ENCODE data around the gene GRAP. TPM values are rescaled to one million over a fixed set of nuclear protein-coding genes. Genes with fewer than 3 reads are reported as not detected.

GRAP gene
- total and polyA plus RNA-seq, 9 of the 15 experiments (the other 6 are each of a cell fraction or from before 2014, with no cell fraction given): 0.07 to 0.41 (median 0.19) TPM; not detected in 5

GRCh38 chr17:18993905-18994526, 52.7 kb downstream of the GRAP start:
- Histone ChIP-seq H4K20me1 (replicated peaks; ENCODE audit: control insufficient read depth, insufficient read depth, low read length) (peaks cover 13% of the 10 kb centered on the region; the same call in 1 of the 2 replicates), H3K9ac (ENCODE audit: insufficient read depth in 1 of 2, low read depth in 2 of 2, low read length in 2 of 2) (peak overlapping the region in 1 of 2 experiments; percentile 58; a peak in 1 of 4 replicates), H3K4me3 (no peak overlapping the region), H3K4me1 (replicated peaks in 1 of 2; ENCODE audit: control insufficient read depth in 2 of 2, insufficient read depth in 2 of 2, low read length in 2 of 2) (peaks cover 9 to 30% of the 10 kb centered on the region in 2 experiments; a peak in 4 of 5 replicates), H2AFZ (ENCODE audit: low read depth, low read length) (no peak overlapping the region), H3K27me3 (ENCODE audit: control insufficient read depth in 2 of 2, insufficient read depth in 2 of 2, low read length in 2 of 2) (no peaks in the 10 kb centered on the region), H3K36me3 (ENCODE audit: control insufficient read depth, insufficient read depth, low read length) (no peaks in the 10 kb centered on the region), H3K79me2 (ENCODE audit: control insufficient read depth, insufficient read depth, low read length) (0 out of 3 replicates have a peak, but pooled peaks cover 3% of the 10 kb centered on the region), H3K9me3 (replicated peaks; ENCODE audit: control insufficient read depth, insufficient read depth, low read depth, low read length) (no peaks in the 10 kb centered on the region), H3K9me1 (ENCODE audit: control insufficient read depth, insufficient read depth, low read length) (peaks cover 3% of the 10 kb centered on the region), H3K27ac (ENCODE audit: extremely low read depth, low read depth, low read length) (no peak overlapping the region), H3K4me2 (ENCODE audit: insufficient read depth, low read length) (no peak overlapping the region)
- BruUV-seq (replicated peaks): no TSS peak
- TF ChIP-seq HOXB6 (CRISPR knock-in tag; IDR thresholded peaks at IDR 0.05; ENCODE audit: borderline replicate concordance) (no peak), C11orf30 (IDR thresholded peaks at IDR 0.05; ENCODE audit: low read depth) (no peak), SMARCC2 (IDR thresholded peaks at IDR 0.05; ENCODE audit: low read depth) (no peak), GABPA (tag; conservative IDR thresholded peaks at IDR 0.05; ENCODE audit: low read depth) (no peak), CHD1 (IDR thresholded peaks at IDR 0.05; ENCODE audit: low read length) (no peak), ZBTB40 (IDR thresholded peaks at IDR 0.05) (no peak), ZBTB40 (CRISPR knock-in tag; IDR thresholded peaks at IDR 0.05) (no peak)
- FAIRE-seq (no peak), ATAC-seq (no peak), DNase-seq (ENCODE audit: extremely low read depth in 1 of 4, low spot score in 3 of 4) (no peak)
- intact Hi-C loops (cut with micrococcal nuclease): no loop called here
- 87% methylated on average over 16 of the region's 16 CpGs for WGBS (ENCODE audit: insufficient coverage, low coverage, missing lambda C conversion rate)
- ChIA-PET POLR2A (interaction anchor here (0.6 kb wide), 1 partner anchor 9 kb away, joined by 3 read pairs; no protein-coding TSS in a partner anchor), CTCF (ENCODE audit: low intra/inter-chr PET ratio) (no interaction called here)
- in situ Hi-C loops (cut with MboI): no loop called here

Measured in K562 (cell line).